K562 (cell line): ENCODE measurements around the gene PDE8B. TPM values are rescaled to one million over a fixed set of nuclear protein-coding genes. Genes with fewer than 3 reads are reported as not detected.

Source experiments
- ATAC-seq: fragments of 200-7000 bp; cut with Tn5 transposase; 3 replicates; pipeline ENCODE4 v1.9.1; 2020; ENCODE audit warnings: moderate library complexity
- BruUV-seq: library from RNA; stranded (reverse); fragments of 400-500 nt; replicated peaks from 2 replicates; lab custom pipeline; 2021; lab: Mats Ljungman, UMichigan
- CTCF ChIA-PET: fragments of 300-600 bp; formaldehyde crosslinking; extraction: SDS; loops from one replicate; lab custom pipeline; 2021; ENCODE audit warnings: low intra/inter-chr PET ratio; lab: Yijun Ruan, JAX
- POLR2A ChIA-PET: fragments of 300-600, 350-650 bp; sonication (Branson Sonifier 250); formaldehyde crosslinking; extraction: SDS; loops from one replicate; lab custom pipeline; 2021; ENCODE audit warnings: antibody characterized with exemption, inconsistent platforms; lab: Yijun Ruan, JAX
- DNase-seq, 4 experiments: peaks; one replicate each; pipeline versions ENCODE4 v3.0.0 to v3.0.0-alpha.2; 2011 to 2018; ENCODE audit warnings: low spot score in 3 of 4, mixed read lengths in 3 of 4; ENCODE audit errors: extremely low read depth in 1 of 4
- FAIRE-seq: peaks from 2 replicates; lab custom pipeline; 2011; peaks lifted over from hg19 to GRCh38; lab: Jason Lieb, UNC
- H2AFZ ChIP-seq: 2 replicates; pipeline ENCODE4 v1.6.0; 2011; ENCODE audit warnings: low read depth, low read length, control low read depth, inconsistent platforms
- H3K27ac ChIP-seq: fragments of 200-600 bp; 3 replicates; pipeline ENCODE4 v1.8.0; 2011; ENCODE audit warnings: low read depth, mild to moderate bottlenecking, control low read depth, inconsistent platforms, low read length, moderate library complexity, mixed read lengths; ENCODE audit errors: extremely low read depth
- H3K27me3 ChIP-seq, 2 experiments: fragments of 300-600 bp in 1 of 2; 2 replicates in 1 of 2; 3 replicates in 1 of 2; pipeline versions ENCODE4 v1.6.0 to v1.8.0; 2011; ENCODE audit warnings: inconsistent platforms in 2 of 2, low read length in 2 of 2, mild to moderate bottlenecking in 1 of 2, mixed read lengths in 1 of 2, moderate library complexity in 1 of 2; ENCODE audit not compliant: control insufficient read depth in 2 of 2, insufficient read depth in 2 of 2
- H3K36me3 ChIP-seq: fragments of 300-600 bp; 3 replicates; pipeline ENCODE4 v1.8.0; 2011; ENCODE audit warnings: mild to moderate bottlenecking, low read length, inconsistent platforms; ENCODE audit not compliant: control insufficient read depth, insufficient read depth
- H3K4me1 ChIP-seq, 2 experiments: fragments of 200-600 bp in 1 of 2; replicated peaks in 1 of 2; 2 replicates in 1 of 2; 3 replicates in 1 of 2; pipeline versions ENCODE4 v1.5.1 to v1.8.0; 2011; ENCODE audit warnings: inconsistent platforms in 2 of 2, low read length in 2 of 2, mild to moderate bottlenecking in 1 of 2, mixed read lengths in 1 of 2, moderate library complexity in 1 of 2; ENCODE audit not compliant: control insufficient read depth in 2 of 2, insufficient read depth in 2 of 2
- H3K4me2 ChIP-seq: 2 replicates; pipeline ENCODE4 v1.6.1; 2011; ENCODE audit warnings: low read length, control low read depth, inconsistent platforms, mixed read lengths; ENCODE audit not compliant: insufficient read depth
- H3K4me3 ChIP-seq: fragments of 200-600 bp; sonication (generic), shearing (Covaris generic); 2 replicates; pipeline ENCODE4 v1.5.1; 2016; ENCODE audit warnings: control low read depth, inconsistent platforms
- H3K79me2 ChIP-seq: fragments of 200-600 bp; 3 replicates; pipeline ENCODE4 v1.8.0; 2011; ENCODE audit warnings: low read length, inconsistent platforms; ENCODE audit not compliant: control insufficient read depth, insufficient read depth
- H3K9ac ChIP-seq, 2 experiments: 2 replicates each; pipeline versions ENCODE4 v1.6.0 to v1.6.1; 2011; ENCODE audit warnings: low read depth in 2 of 2, low read length in 2 of 2, control low read depth in 1 of 2, inconsistent platforms in 1 of 2, mild to moderate bottlenecking in 1 of 2, mixed read lengths in 1 of 2; ENCODE audit not compliant: insufficient read depth in 1 of 2
- H3K9me1 ChIP-seq: one replicate; pipeline ENCODE4 v1.6.0; 2011; ENCODE audit warnings: inconsistent platforms, mild to moderate bottlenecking, low read length, moderate library complexity; ENCODE audit not compliant: control insufficient read depth, insufficient read depth
- H3K9me3 ChIP-seq: replicated peaks from 2 replicates; pipeline ENCODE4 v1.5.1; 2011; ENCODE audit warnings: low read depth, low read length, inconsistent platforms; ENCODE audit not compliant: control insufficient read depth, insufficient read depth
- H4K20me1 ChIP-seq: replicated peaks from 2 replicates; pipeline ENCODE4 v1.6.1; 2011; ENCODE audit warnings: low read length, inconsistent platforms, mixed read lengths; ENCODE audit not compliant: control insufficient read depth, insufficient read depth
- CREB5 ChIP-seq: fragments of 250-450 bp; sonication (Bioruptor Pico); IDR thresholded peaks from 2 replicates; pipeline ENCODE4 v1.5.0; 2020; ENCODE audit warnings: mild to moderate bottlenecking
- E2F3 ChIP-seq: fragments of 250-450 bp; sonication (Bioruptor Pico); IDR thresholded peaks from 2 replicates; pipeline ENCODE4 v1.4.0; 2020; ENCODE audit warnings: mild to moderate bottlenecking
- GABPA ChIP-seq: fragments of 200-800 bp; sonication (Bioruptor generic); conservative IDR thresholded peaks from 2 replicates; pipeline ENCODE4 v1.6.1; 2016; ENCODE audit warnings: low read depth, missing genetic modification characterization, missing compliant biosample characterization
- MCM3 ChIP-seq: fragments of 450-650 bp; IDR thresholded peaks from 2 replicates; pipeline ENCODE4 v1.6.1; 2016
- MEF2A ChIP-seq: IDR thresholded peaks from 2 replicates; pipeline ENCODE4 v1.6.1; 2011; ENCODE audit warnings: low read depth, mild to moderate bottlenecking, low read length, moderate library complexity; ENCODE audit not compliant: control insufficient read depth
- MXD1 ChIP-seq: fragments of 250-450 bp; sonication (Bioruptor Pico); IDR thresholded peaks from 2 replicates; pipeline ENCODE4 v1.8.0; 2021; ENCODE audit warnings: borderline replicate concordance, mild to moderate bottlenecking, moderate library complexity; ENCODE audit not compliant: poor library complexity, severe bottlenecking
- POLR3A ChIP-seq: IDR thresholded peaks from 2 replicates; pipeline ENCODE4 v1.6.1; 2011; ENCODE audit warnings: borderline replicate concordance, mild to moderate bottlenecking, moderate library complexity; ENCODE audit not compliant: insufficient read length, insufficient read depth; ENCODE audit errors: extremely low read depth
- RFX5 ChIP-seq: IDR thresholded peaks from 2 replicates; pipeline ENCODE4 v1.6.1; 2011; ENCODE audit warnings: low read depth, mild to moderate bottlenecking, improper control_type of control experiment, low read length
- ZNF584 ChIP-seq: fragments of 200-800 bp; sonication (Bioruptor generic); IDR thresholded peaks from 2 replicates; pipeline ENCODE4 v1.6.1; 2016; ENCODE audit warnings: low read depth, mild to moderate bottlenecking, missing genetic modification characterization, missing compliant biosample characterization
- ZSCAN29 ChIP-seq: fragments of 450-650 bp; IDR thresholded peaks from 2 replicates; pipeline ENCODE4 v1.6.1; 2017
- WGBS: fragments of 100-300 bp; shearing (Covaris generic); methylation state at CpG from one replicate; pipeline ENCODE4 v1.1.6; 2016; ENCODE audit warnings: low coverage, mixed read lengths; ENCODE audit not compliant: insufficient coverage; ENCODE audit errors: missing lambda C conversion rate; 5-methylcytosine and 5-hydroxymethylcytosine counted together
- in situ Hi-C: fragments of 300-500 bp; cut with MboI; formaldehyde crosslinking; loops from 4 replicates; pipeline ENCODE4 v1.15.0; 2018; ENCODE audit warnings: inconsistent platforms, mixed read lengths
- intact Hi-C: fragments of 100-400 bp; cut with micrococcal nuclease; formaldehyde crosslinking; loops from 2 replicates; pipeline ENCODE4 v1.14.2; 2022
- polyA plus RNA-seq, 8 experiments: library from polyadenylated mRNA; depleted of rRNA in 4 of 8; stranded (reverse) in 5 of 8; unstranded in 3 of 8; fragments of >200 nt; fragmentation: Nextera tagmentation in 2 of 8; fragmentation: Illumina TruSeq in 1 of 8; extraction: Ambion mirVana in 2 of 8; extraction: Trizol in 1 of 8; gene quantifications; 2 replicates each; pipeline versions ENCODE4 v1.2.1 to v1.2.3, GENCODE V29; 2011 to 2014; ENCODE audit warnings: inconsistent platforms in 1 of 8, missing spikeins in 1 of 8
- total RNA-seq, 7 experiments: library from RNA; depleted of rRNA in 6 of 7; stranded (reverse); fragments of >200 nt in 6 of 7; fragmentation: Illumina TruSeq in 2 of 7; extraction: Trizol in 2 of 7; gene quantifications; 2 replicates each; pipeline versions ENCODE4 v1.2.1 to v1.2.3, GENCODE V29; 2011 to 2021; ENCODE audit warnings: low replicate concordance in 1 of 7

PDE8B gene
- total and polyA plus RNA-seq, 9 of the 15 experiments (the other 6 are each of a cell fraction or from before 2014, with no cell fraction given) = 0.15 to 0.28 TPM; not detected in 7

GRCh38 chr5:77306531-77306930 is 96.1 kb downstream of the PDE8B start:
- no peak overlapping the region for H3K9ac ChIP-seq
- POLR2A ChIA-PET = interaction anchor here (1.3 kb wide), 1 partner anchor 219 kb away, joined by 3 read pairs; no protein-coding TSS in a partner anchor
- H3K79me2 ChIP-seq = no peaks in the 10 kb centered on the region
- H3K4me3 ChIP-seq = no peak overlapping the region
- peaks cover 3 to 24% of the 10 kb centered on the region in 2 experiments; a peak in 3 of 5 replicates for H3K27me3 ChIP-seq
- H4K20me1 ChIP-seq = no peaks in the 10 kb centered on the region; the same call in 1 of the 2 replicates
- H3K4me1 ChIP-seq = no peaks in the 10 kb centered on the region
- H3K36me3 ChIP-seq = no peaks in the 10 kb centered on the region
- DNase-seq (no peak), FAIRE-seq (no peak), ATAC-seq (no peak)
- no TSS peak for BruUV-seq
- H3K9me3 ChIP-seq = no peaks in the 10 kb centered on the region
- intact Hi-C loops (no loop called here), in situ Hi-C loops (no loop called here)
- no peaks in the 10 kb centered on the region for H3K9me1 ChIP-seq
- TF ChIP-seq MXD1 (CRISPR knock-in tag) (no peak), ZSCAN29 (no peak), MCM3 (no peak), ZNF584 (no peak), CREB5 (CRISPR knock-in tag) (no peak), E2F3 (CRISPR knock-in tag) (no peak), RFX5 (no peak), POLR3A (no peak), MEF2A (no peak), GABPA (tag) (no peak)
- WGBS = 2% methylated on average over 6 of the region's 6 CpGs
- H3K4me2 ChIP-seq = no peak overlapping the region
- CTCF ChIA-PET = no interaction called here
- H2AFZ ChIP-seq = no peak overlapping the region
- H3K27ac ChIP-seq = no peak overlapping the region
